Small intestine (tissue), 7 donors: Measurements from ENCODE around the gene ARPC4. TPM values are rescaled to one million over a fixed set of nuclear protein-coding genes. Genes with fewer than 3 reads are reported as not detected.

Experiments used
- DNase-seq, 2 donors: peaks; one replicate each; pipeline versions ENCODE4 v3.0.0 to v3.0.0-alpha.2; 2013
- FAIRE-seq: peaks from 2 replicates; lab custom pipeline; 2012; peaks lifted over from hg19 to GRCh38; lab: Jason Lieb, UNC
- H3K27ac ChIP-seq, 3 donors: one replicate each; pipeline ENCODE4 v1.5.1; 2013; ENCODE audit warnings: low read length in 2 of 3, mild to moderate bottlenecking in 2 of 3, control low read depth in 1 of 3, inconsistent platforms in 1 of 3, low read depth in 1 of 3, moderate library complexity in 1 of 3
- H3K27me3 ChIP-seq, 3 donors: one replicate each; pipeline ENCODE4 v1.6.1; 2013; ENCODE audit warnings: low read length in 3 of 3, inconsistent platforms in 1 of 3; ENCODE audit not compliant: control insufficient read depth in 3 of 3, insufficient read depth in 3 of 3
- H3K36me3 ChIP-seq, 3 donors: one replicate each; pipeline ENCODE4 v1.6.1; 2013; ENCODE audit warnings: low read length in 3 of 3, inconsistent platforms in 1 of 3, low read depth in 1 of 3, mild to moderate bottlenecking in 1 of 3, moderate library complexity in 1 of 3; ENCODE audit not compliant: control insufficient read depth in 3 of 3, insufficient read depth in 2 of 3
- H3K4me1 ChIP-seq, 3 donors: one replicate each; pipeline ENCODE4 v1.6.1; 2013; ENCODE audit warnings: low read length in 2 of 3, inconsistent platforms in 1 of 3, low read depth in 1 of 3, mild to moderate bottlenecking in 1 of 3, moderate library complexity in 1 of 3; ENCODE audit not compliant: control insufficient read depth in 3 of 3, insufficient read depth in 2 of 3
- H3K4me3 ChIP-seq, 3 donors: one replicate each; pipeline ENCODE4 v1.5.1; 2013; ENCODE audit warnings: low read length in 3 of 3, control low read depth in 1 of 3, inconsistent platforms in 1 of 3, low read depth in 1 of 3, mild to moderate bottlenecking in 1 of 3, moderate library complexity in 1 of 3
- H3K9me3 ChIP-seq, 2 donors: one replicate each; pipeline ENCODE4 v1.6.1; 2013; ENCODE audit warnings: low read depth in 1 of 2, low read length in 1 of 2; ENCODE audit not compliant: control insufficient read depth in 2 of 2, insufficient read depth in 1 of 2
- WGBS, 3 donors: extraction: QIAGEN DNeasy Blood & Tissue Kit; methylation state at CpG; one replicate each; pipeline ENCODE4 v1.1.7; 2013; 5-methylcytosine and 5-hydroxymethylcytosine counted together
- polyA plus RNA-seq, 4 donors: library from polyadenylated mRNA; stranded (reverse) in 3 of 4; unstranded in 1 of 4; fragments of 200-250 nt in 3 of 4; fragments of 120-200 nt in 1 of 4; gene quantifications; one replicate each; pipeline versions ENCODE4 v1.2.1 to v1.2.3, GENCODE V29; 2013
- donor health status: healthy with polysubstance abuse.
- donor health status: control.
- donor health status: control.
- donor health status: Bipolar disorder and iron deficiency.
- donor health status: healthy.

ARPC4 gene
- polyA plus RNA-seq, 4 donors: 143 to 178 (median 161) TPM

DNA sequence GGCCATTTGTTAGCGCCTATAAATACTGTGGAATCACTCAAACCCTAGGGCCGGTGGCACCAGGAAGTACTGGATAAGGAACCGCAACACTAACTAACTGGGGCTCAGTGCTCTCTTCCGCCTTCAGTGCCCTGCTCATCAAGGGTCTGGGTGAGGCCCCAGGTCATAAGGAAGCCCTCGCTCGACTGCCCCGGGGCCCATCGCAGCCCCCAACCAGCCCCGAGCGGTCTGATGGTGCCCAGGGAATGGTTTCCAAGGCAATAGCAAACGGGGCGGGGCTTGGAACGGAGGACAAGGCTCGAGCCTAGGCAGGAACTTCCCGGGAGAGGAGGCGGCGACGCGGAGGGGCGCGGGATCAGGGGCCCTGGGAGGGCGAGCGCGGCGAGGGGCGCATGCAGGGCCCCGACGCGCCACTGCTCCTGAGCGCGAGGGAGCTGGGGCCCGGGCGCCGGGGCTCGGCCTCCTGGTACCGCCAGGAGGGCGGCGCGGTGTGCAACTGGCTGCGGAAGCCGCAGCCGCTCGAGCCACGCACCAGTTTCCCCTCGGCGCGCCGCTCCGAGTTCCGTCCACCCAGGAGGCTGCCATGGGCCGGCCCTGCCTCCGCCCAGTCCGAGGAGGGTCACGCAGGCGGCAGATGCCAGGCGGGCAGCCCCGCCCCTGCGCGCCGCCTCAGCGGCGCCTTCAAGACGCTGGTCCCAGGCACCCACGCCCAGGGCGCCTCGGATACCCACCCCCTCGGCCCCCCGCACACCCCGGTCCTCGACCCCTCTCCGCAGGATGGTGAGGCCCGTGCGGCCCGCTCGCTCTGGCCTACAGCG is 16.9 kb downstream of the ARPC4 start, which contains the start of gene TTLL3:
TSS of gene TTLL3 (plus strand) at position 648 of the 818 bp plus-strand sequence. CDS start 400 bp downstream, outside the sequence.
- DNase-seq (peak; percentile 78 to 92), FAIRE-seq (no peak)
- Histone ChIP-seq H3K27ac (peak within 1 kb of the TSS; percentile 86 to 97 (median 95)), H3K4me1 (peaks cover 2 to 27% (median 2%) of the 10 kb centered on the region in 3 donors), H3K4me3 (peak within 1 kb of the TSS; percentile 48 to 85 (median 63)), H3K9me3 (no peaks in the 10 kb centered on the region), H3K27me3 (no peaks in the 10 kb centered on the region), H3K36me3 (peaks cover 12 to 54% (median 17%) of the 10 kb centered on the region in 3 donors)
- 1% methylated on average over 44 to 76 of the region's 76 CpGs for WGBS, 3 donors

DNA sequence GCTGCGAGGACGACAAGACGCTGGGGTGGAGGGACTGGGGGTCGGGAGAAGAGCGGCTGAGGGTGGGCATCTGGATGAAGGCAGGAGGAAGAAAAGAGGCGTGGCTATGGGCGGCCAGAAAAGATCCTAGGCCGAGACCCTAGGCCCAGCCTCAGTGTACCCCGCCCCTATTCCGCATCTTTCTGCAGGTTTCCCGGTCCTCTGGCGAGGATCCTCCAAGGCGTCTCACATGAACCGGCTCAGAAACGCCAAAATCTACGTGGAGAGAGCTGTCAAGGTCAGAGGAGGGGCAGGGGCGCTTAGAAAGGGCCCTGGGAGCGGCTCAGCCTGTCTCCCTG is 17.5 kb downstream of the ARPC4 start:
- Histone ChIP-seq H3K4me3 (peak overlapping the region; percentile 48 to 85 (median 63)), H3K9me3 (no peaks in the 10 kb centered on the region), H3K27me3 (no peaks in the 10 kb centered on the region), H3K4me1 (peaks cover under 1 to 24% (median 2%) of the 10 kb centered on the region in 3 donors), H3K27ac (peak overlapping the region; percentile 86 to 97 (median 95)), H3K36me3 (peaks cover 11 to 54% (median 16%) of the 10 kb centered on the region in 3 donors)
- WGBS, 3 donors: 4 to 20% (median 11%) methylated on average over 17 to 18 of the region's 18 CpGs
- no peak for DNase-seq
- FAIRE-seq: no peak

DNA sequence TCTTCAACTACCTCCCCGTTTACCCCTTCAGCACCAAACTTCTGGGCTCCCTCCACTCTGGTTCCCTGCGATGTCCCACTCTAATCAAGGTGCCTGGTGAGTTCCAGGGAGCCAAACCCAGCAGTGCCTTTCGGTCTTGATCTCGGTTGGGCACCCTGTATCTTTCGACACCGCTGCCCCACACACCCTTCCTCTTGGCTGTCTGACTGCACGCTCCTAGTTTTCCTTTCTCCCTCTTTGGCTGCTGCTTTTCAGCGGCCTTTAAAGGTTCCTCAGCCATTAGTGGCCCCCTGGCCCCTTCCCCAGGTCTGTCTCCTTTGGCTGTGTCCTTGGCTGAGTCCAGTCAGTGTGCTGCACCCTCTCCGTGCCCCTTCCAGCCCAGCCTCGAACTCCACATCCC is 18.0 kb downstream of the ARPC4 start:
- Histone ChIP-seq H3K27ac (peak overlapping the region in 2 of 3 donors; percentile 32 to 86), H3K36me3 (peaks cover 8 to 54% (median 16%) of the 10 kb centered on the region in 3 donors), H3K4me1 (peaks cover 0 to 19% (median 2%) of the 10 kb centered on the region in 3 donors), H3K9me3 (no peaks in the 10 kb centered on the region), H3K27me3 (no peaks in the 10 kb centered on the region), H3K4me3 (peak overlapping the region in 2 of 3 donors; percentile 48 to 63)
- DNase-seq (no peak), FAIRE-seq (no peak)
- 39 to 62% (median 57%) methylated on average over 10 of the region's 10 CpGs for WGBS, 3 donors

GRCh38 chr3:9812870-9813483 is 20.1 kb downstream of the ARPC4 start:
- Histone ChIP-seq H3K9me3 (no peaks in the 10 kb centered on the region), H3K27ac (no peak overlapping the region), H3K4me1 (peaks cover 0 to 18% (median 2%) of the 10 kb centered on the region in 3 donors), H3K36me3 (peaks cover 0 to 49% (median 0%) of the 10 kb centered on the region in 3 donors), H3K4me3 (no peak overlapping the region), H3K27me3 (no peaks in the 10 kb centered on the region)
- FAIRE-seq: no peak
- DNase-seq: no peak
- 93 to 97% (median 94%) methylated on average over 9 of the region's 9 CpGs for WGBS, 3 donors

- peaks cover 0 to 50% (median 0%) of the 10 kb centered on the region in 3 donors for H3K36me3 ChIP-seq
- 93 to 97% (median 94%) methylated on average over 9 of the region's 9 CpGs for WGBS, 3 donors
- no peak for FAIRE-seq
Measured at GRCh38 chr3:9815986-9816385, 23.1 kb downstream of the ARPC4 start.

GRCh38 chr3:9817436-9817835 is 24.6 kb downstream of the ARPC4 start:
- Histone ChIP-seq H3K4me1 (no peaks in the 10 kb centered on the region), H3K36me3 (peaks cover 0 to 49% (median 0%) of the 10 kb centered on the region in 3 donors), H3K27me3 (no peaks in the 10 kb centered on the region), H3K9me3 (no peaks in the 10 kb centered on the region), H3K27ac (no peak overlapping the region), H3K4me3 (no peak overlapping the region)
- DNase-seq (no peak), FAIRE-seq (no peak)
- WGBS, 3 donors: 92 to 94% (median 93%) methylated on average over 6 of the region's 6 CpGs

More at GRCh38 chr3:9815986-9816385, 23.1 kb downstream of the ARPC4 start:
- Histone ChIP-seq H3K4me1 (peaks cover 0 to under 1% (median 0%) of the 10 kb centered on the region in 3 donors), H3K27me3 (no peaks in the 10 kb centered on the region), H3K4me3 (no peak overlapping the region), H3K9me3 (no peaks in the 10 kb centered on the region), H3K27ac (no peak overlapping the region)
- DNase-seq: no peak

DNA sequence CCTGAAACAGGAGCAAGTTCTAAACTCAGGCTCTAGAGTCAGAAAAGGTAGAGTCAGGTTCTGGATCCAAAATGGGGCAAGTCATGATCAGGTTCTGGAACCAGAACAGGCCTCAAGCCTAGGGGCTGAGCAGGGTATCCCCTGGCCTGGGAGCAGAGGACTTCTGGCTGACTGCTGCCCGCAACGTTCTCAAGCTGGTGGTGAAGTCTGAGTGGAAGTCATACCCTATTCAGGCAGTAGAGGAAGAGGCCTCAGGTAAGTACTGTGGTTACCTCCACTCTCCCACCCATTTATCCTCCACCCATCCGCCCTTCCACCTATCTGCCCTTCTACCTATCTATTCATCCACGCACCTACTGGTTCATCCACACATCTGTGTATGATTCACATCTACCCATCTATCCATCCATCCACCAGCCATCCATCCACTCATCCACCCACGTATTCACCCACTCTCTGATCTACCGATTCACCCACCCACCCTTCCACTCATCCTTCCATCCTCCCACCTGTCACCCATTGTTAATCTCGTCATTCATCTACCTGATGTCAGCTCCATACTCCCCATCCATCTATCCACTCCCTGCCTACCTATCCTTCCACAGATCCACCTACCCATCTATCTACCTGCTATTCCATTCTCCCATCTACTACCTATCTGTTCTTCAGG is 25.9 kb downstream of the ARPC4 start:
- Histone ChIP-seq H3K27me3 (no peaks in the 10 kb centered on the region), H3K9me3 (no peaks in the 10 kb centered on the region), H3K4me3 (no peak overlapping the region), H3K27ac (no peak overlapping the region), H3K36me3 (peaks cover 0 to 40% (median 0%) of the 10 kb centered on the region in 3 donors), H3K4me1 (no peaks in the 10 kb centered on the region)
- no peak for FAIRE-seq
- WGBS, 3 donors: 92 to 96% (median 94%) methylated on average over 6 of the region's 7 CpGs
- DNase-seq: no peak

DNA sequence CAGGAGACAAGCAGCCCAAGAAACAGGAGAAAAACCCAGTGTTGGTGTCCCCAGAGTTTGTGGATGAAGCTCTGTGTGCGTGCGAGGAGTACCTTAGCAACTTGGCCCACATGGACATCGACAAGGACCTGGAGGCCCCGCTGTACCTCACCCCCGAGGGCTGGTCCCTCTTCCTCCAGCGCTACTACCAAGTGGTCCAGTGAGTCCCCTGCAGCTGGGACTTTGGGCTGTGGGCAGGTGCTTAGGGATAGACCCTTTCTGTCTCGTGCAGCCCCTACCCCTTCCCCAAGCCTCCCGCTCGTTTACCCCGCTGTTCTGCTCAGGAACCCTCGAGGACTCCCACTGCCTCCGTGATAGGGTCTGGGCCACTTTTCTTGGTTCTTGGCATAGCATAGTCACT is 27.7 kb downstream of the ARPC4 start:
- WGBS, 3 donors: 90 to 95% (median 92%) methylated on average over 12 of the region's 12 CpGs
- no peak for DNase-seq

More for the DNA sequence above, 27.7 kb downstream of the ARPC4 start:
- Histone ChIP-seq H3K27me3 (no peaks in the 10 kb centered on the region), H3K27ac (no peak overlapping the region), H3K9me3 (no peaks in the 10 kb centered on the region), H3K36me3 (peaks cover 0 to 30% (median 0%) of the 10 kb centered on the region in 3 donors), H3K4me1 (no peaks in the 10 kb centered on the region), H3K4me3 (no peak overlapping the region)
- FAIRE-seq: no peak
